GM12872 (cell line): ENCODE measurements around the gene KLHDC7A.

Source experiments
- CTCF ChIP-seq: IDR thresholded peaks from 3 replicates; pipeline ENCODE4 v1.5.1; 2011; ENCODE audit warnings: low read depth, mild to moderate bottlenecking, low read length, moderate library complexity; ENCODE audit not compliant: insufficient read depth

KLHDC7A gene

DNA sequence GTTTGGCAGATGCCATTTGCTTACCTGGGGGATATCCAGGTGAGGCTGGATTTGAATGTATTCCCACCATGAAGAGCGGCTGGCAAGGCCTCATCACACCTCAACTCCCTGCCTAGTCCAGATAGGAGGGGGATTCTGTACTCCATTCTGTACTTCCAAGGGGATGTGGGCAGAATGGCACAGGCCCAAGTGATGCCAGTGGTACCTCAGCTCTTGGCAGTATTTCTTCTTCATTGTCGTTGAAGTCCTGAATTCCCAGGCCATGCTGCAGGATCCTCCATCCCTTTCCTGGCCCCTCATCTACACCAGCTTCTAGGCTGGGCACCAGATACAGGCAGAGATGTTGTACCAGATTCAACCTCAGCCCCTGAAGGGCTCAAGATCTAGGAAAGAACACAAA, 47.9 kb downstream of the KLHDC7A start:
- no peak for TF ChIP-seq CTCF

- no peak for TF ChIP-seq CTCF
Observed at GRCh38 chr1:18529714-18530113, 49.0 kb downstream of the KLHDC7A start.

DNA sequence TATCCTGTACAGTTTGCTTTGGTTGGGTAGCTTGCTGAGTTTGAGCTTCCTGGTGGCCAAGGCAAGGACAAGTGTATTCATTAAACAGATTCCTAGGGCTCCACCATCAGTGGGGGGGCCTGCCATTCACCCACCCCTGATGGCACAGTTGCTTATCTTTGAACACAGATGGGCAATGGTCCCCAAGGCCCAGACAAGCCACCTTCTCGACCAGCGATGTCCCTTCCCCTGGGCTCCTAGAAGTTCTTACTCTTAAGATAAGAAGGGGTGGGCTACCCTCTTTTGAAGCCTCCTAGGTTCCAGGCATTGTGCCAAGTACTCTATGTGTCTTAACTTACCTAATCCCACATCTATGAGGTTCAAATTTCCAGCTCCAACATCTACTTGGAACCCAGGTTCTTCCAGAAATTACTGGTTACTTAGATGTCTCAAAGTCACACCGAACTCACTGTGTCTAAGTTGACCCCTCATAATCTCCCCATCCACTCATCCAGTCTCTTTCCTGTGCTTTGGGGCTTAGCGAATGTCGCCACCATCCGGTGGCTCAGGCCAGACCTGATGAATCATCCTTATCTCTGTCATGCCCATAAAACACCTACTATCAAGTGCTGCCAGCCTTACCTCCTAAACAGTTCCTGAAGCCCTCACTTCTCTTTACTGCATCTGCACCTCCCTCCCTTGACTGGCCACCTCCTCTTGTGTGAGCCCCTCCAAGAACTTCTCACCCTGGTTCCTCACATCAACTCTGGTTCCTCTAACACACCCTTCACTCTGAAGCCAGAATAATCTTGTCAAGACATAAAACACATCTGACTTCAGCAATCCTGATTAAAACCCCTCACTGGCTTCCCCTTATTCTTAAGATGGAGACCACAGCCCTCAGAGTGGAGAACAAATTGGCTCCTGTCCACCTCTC, 50.1 kb downstream of the KLHDC7A start:
- peak; percentile 40; the same call in 2 of the 3 replicates for TF ChIP-seq CTCF

DNA sequence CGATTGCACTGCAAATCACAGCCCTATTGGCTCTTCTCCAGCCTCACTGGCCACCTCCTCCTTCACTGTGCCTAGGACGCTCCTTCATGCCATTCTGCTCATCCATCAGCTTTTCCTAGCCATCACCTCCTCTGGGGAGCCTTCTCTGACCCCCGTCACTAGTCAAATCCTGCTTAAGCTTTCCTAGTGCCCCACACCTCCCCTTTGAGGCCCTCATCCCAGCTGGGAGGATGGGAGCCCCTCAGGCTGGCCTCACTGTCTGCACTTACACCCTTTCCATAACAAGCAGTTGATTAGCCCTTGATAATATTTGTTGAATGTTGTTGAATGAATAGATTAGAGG, 50.7 kb downstream of the KLHDC7A start:
- no peak for TF ChIP-seq CTCF

DNA sequence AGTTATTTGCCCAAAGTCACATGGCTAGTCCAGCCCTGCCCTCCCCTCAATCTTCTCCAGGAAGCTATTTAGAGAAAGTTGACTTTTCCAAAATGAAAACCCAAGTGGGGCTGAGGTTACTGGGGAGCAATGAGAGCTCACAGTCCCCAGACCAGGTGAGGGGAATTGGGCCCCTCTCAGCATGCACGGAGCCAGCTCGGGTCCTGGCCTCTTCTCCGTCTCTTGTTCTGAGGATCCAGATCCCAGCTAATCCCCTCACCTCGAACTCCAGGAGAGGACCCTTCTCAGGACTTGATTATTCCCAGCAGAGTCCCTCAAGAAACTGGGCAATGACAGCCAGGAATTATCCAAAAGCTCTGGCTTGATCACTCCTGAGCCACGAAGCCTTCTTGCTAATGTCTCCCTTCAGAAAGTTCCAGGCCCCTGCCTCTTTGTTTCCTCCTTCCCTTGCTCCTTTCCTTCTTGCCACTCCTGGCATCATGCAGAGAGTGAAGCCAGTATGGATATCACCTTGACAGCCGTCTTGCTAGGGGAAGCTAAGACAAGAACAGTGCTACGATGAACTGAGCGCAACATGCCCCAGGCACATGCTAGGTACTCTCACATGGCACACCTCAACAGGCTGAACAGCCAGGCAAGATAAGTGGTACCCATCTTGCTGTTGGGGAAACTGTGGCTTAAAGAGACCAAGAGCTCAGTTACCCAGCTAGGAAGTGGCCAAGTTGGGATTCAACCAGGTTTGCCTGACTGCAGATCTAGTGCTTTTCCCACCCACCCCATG, 51.9 kb downstream of the KLHDC7A start:
- TF ChIP-seq CTCF = no peak

DNA sequence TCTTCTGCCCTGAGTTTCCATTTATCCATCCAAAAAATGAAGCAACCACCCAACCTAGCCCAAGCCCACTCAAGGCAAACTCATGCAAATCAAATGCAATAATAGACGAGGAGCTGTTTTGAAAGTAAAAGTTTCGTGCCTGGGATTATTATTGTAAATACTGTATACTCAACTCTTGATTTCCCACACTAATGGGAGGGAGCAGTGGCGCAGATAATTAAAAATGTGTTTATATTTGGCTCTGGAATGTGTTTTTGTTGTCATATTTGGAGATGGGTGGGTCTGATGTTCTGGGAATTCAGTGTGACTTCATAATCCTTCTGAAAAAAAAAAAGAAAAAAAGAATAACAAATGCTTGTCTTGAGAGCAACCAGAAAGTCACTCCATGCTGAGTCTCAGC, 52.5 kb downstream of the KLHDC7A start:
- no peak for TF ChIP-seq CTCF

GRCh38 chr1:18534810-18535205, 54.1 kb downstream of the KLHDC7A start:
- TF ChIP-seq CTCF = no peak
